Measurements from ENCODE around the gene LTBP1.

The LTBP1 gene

GRCh38 chr2:33116799-33117198 lies 170.0 kb downstream of the LTBP1 start:
- DNase-seq (ENCODE audit: low read depth in 3 of 3), result no peak

GRCh38 chr2:33118651-33119050 lies 171.9 kb downstream of the LTBP1 start:
- DNase-seq (ENCODE audit: low read depth in 3 of 3), result no peak

GRCh38 chr2:33121416-33121815 lies 174.7 kb downstream of the LTBP1 start:
- DNase-seq (ENCODE audit: low read depth in 3 of 3), result no peak

GRCh38 chr2:33121925-33122324 lies 175.2 kb downstream of the LTBP1 start:
- DNase-seq (ENCODE audit: low read depth in 3 of 3), result no peak

GRCh38 chr2:33122726-33123125 lies 176.0 kb downstream of the LTBP1 start:
- no peak for DNase-seq (ENCODE audit: low read depth in 3 of 3)

GRCh38 chr2:33123216-33123615 lies 176.5 kb downstream of the LTBP1 start:
- DNase-seq (ENCODE audit: low read depth in 3 of 3), result no peak

GRCh38 chr2:33126552-33126951 lies 179.8 kb downstream of the LTBP1 start:
- no peak for DNase-seq (ENCODE audit: low read depth in 3 of 3)

GRCh38 chr2:33126958-33127357 lies 180.2 kb downstream of the LTBP1 start:
- no peak for DNase-seq (ENCODE audit: low read depth in 3 of 3)

GRCh38 chr2:33129263-33130053 lies 182.7 kb downstream of the LTBP1 start:
- no peak for DNase-seq (ENCODE audit: low read depth in 3 of 3)

- no peak for DNase-seq (ENCODE audit: low read depth in 3 of 3)
Observed at GRCh38 chr2:33130054-33130447, 183.3 kb downstream of the LTBP1 start.

GRCh38 chr2:33130544-33130943 lies 183.8 kb downstream of the LTBP1 start:
- DNase-seq (ENCODE audit: low read depth in 3 of 3), result no peak

GRCh38 chr2:33131111-33131510 lies 184.4 kb downstream of the LTBP1 start:
- DNase-seq (ENCODE audit: low read depth in 3 of 3), result no peak

GRCh38 chr2:33131749-33132148 lies 185.0 kb downstream of the LTBP1 start:
- DNase-seq (ENCODE audit: low read depth in 3 of 3), result no peak

- DNase-seq (ENCODE audit: low read depth in 3 of 3), result no peak
Observed at GRCh38 chr2:33133454-33133952, 186.8 kb downstream of the LTBP1 start.

GRCh38 chr2:33134086-33134771 lies 187.5 kb downstream of the LTBP1 start:
- DNase-seq (ENCODE audit: low read depth in 3 of 3), result no peak

- DNase-seq (ENCODE audit: low read depth in 3 of 3), result no peak
Observed at GRCh38 chr2:33134791-33135560, 188.2 kb downstream of the LTBP1 start.

GRCh38 chr2:33135645-33136044 lies 188.9 kb downstream of the LTBP1 start:
- no peak for DNase-seq (ENCODE audit: low read depth in 3 of 3)

GRCh38 chr2:33136056-33136455 lies 189.3 kb downstream of the LTBP1 start:
- DNase-seq (ENCODE audit: low read depth in 3 of 3), result no peak

GRCh38 chr2:33136566-33136965 lies 189.8 kb downstream of the LTBP1 start:
- DNase-seq (ENCODE audit: low read depth in 3 of 3), result no peak

- no peak for DNase-seq (ENCODE audit: low read depth in 3 of 3)
Observed at GRCh38 chr2:33137331-33137730, 190.6 kb downstream of the LTBP1 start.

GRCh38 chr2:33139949-33140348 lies 193.2 kb downstream of the LTBP1 start:
- no peak for DNase-seq (ENCODE audit: low read depth in 3 of 3)

GRCh38 chr2:33141476-33141875 lies 194.7 kb downstream of the LTBP1 start:
- no peak for DNase-seq (ENCODE audit: low read depth in 3 of 3)
